ENCODE data around the gene RNASEH1.

DNA sequence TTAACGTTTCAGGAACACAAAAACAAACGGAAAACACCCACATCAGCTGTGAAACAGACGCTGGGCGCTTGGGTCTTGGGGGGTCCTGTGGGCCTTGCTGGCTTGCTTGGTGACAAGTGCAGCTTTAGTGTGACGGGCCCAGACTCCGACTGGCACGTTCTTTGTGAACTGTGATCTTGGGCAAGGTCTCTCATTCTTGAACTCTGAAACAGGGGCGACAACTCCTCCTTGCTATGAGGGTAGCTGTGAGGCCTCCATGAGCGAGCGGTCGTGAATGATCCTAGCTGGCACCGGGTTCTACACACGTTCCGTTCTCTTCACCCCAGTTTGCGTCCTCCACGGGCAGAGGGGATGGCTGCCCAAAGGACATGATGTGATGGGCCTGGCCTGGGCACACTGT lies 28.1 kb upstream of the RNASEH1 start:
- TF ChIP-seq, protein P1, sequence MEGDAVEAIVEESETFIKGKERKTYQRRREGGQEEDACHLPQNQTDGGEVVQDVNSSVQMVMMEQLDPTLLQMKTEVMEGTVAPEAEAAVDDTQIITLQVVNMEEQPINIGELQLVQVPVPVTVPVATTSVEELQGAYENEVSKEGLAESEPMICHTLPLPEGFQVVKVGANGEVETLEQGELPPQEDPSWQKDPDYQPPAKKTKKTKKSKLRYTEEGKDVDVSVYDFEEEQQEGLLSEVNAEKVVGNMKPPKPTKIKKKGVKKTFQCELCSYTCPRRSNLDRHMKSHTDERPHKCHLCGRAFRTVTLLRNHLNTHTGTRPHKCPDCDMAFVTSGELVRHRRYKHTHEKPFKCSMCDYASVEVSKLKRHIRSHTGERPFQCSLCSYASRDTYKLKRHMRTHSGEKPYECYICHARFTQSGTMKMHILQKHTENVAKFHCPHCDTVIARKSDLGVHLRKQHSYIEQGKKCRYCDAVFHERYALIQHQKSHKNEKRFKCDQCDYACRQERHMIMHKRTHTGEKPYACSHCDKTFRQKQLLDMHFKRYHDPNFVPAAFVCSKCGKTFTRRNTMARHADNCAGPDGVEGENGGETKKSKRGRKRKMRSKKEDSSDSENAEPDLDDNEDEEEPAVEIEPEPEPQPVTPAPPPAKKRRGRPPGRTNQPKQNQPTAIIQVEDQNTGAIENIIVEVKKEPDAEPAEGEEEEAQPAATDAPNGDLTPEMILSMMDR (IDR thresholded peaks at IDR 0.05): no peak
- TF ChIP-seq POLR2A (IDR thresholded peaks at IDR 0.05): no peak
